Smooth muscle cell of the brain vasculature (primary cell): ENCODE results near the gene AGTR2.
"Not testable (repeated sequence)": the region's sequence is repeated elsewhere in the genome, so short reads cannot be mapped to it uniquely, and the experiment has no call there.

Experiments used
- DNase-seq: peaks from one replicate; pipeline ENCODE4 v3.0.0-alpha.2; 2012; ENCODE audit warnings: low read depth, low spot score

Gene AGTR2

GRCh38 chrX:116170511-116170910 is at the start of gene AGTR2:
TSS of gene AGTR2 (plus strand) at chrX:116170744. CDS start at chrX:116172281, 1,537 bp downstream.
- DNase-seq: no peak

DNA sequence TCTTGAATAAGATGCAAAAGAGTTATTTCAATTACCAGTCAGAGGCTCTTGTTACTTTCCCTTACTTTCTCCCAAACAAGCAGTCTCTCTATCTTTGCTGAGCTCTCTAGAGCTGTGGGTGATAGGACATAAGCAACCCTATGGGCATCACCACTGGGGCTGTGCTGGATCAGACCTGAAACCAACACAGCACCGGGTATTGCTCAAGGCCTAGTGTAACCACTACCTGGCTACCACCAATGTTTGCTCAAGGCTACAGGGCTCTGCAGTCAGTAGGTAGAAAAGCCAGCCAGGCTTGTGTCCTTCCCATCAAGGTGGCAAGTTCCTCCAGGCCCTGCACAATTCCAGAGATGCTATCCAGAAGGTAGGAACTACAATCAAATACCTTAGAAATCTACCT is 35.3 kb upstream of the AGTR2 start:
- no peak for DNase-seq

- not testable (repeated sequence) for DNase-seq
Measured at GRCh38 chrX:116141270-116141669, 29.3 kb upstream of the AGTR2 start.

DNA sequence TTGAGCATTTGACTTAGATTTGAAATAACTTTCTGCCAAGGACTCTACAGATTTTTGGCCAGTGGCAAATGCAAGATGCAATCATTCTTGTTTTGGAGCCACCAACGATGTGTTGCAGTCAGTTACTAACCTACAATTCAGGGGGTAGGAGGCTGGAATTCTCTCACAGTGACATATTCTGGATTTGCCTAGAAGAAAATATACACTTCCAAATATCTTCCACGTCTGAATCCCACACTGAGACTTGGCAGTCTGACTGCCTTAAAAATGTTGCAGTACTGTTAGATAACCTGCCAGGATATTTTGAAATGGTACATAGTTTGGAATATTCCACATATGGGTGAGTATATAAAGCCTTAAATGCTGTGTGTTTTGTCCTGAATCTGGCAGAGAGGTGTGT is 27.6 kb upstream of the AGTR2 start:
- no peak for DNase-seq

DNA sequence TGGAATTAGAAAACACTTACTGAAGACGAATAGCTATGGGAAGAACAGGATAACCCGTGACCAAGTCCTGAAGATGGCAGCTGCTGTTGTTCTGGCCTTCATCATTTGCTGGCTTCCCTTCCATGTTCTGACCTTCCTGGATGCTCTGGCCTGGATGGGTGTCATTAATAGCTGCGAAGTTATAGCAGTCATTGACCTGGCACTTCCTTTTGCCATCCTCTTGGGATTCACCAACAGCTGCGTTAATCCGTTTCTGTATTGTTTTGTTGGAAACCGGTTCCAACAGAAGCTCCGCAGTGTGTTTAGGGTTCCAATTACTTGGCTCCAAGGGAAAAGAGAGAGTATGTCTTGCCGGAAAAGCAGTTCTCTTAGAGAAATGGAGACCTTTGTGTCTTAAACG is 2.4 kb downstream of the AGTR2 start:
- no peak for DNase-seq

GRCh38 chrX:116181300-116181699 is 10.8 kb downstream of the AGTR2 start:
- no peak for DNase-seq

DNA sequence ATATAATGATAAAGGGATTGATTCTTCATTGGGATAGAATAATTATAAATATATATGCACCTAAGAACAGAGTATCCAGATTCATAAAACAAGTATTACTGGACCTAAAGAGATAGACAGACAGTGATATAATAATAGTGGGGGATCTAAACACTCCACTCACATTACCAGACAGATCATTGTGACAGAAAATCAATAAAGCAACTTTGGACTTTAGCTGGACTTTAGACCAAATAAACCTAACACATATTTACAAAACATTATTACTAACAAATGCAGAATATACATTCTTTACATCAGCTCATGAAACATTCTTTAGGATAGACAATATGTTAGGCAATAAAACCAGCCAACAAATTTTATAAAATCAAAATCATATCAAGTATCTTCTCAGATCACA is 14.6 kb downstream of the AGTR2 start:
- no peak for DNase-seq

DNA sequence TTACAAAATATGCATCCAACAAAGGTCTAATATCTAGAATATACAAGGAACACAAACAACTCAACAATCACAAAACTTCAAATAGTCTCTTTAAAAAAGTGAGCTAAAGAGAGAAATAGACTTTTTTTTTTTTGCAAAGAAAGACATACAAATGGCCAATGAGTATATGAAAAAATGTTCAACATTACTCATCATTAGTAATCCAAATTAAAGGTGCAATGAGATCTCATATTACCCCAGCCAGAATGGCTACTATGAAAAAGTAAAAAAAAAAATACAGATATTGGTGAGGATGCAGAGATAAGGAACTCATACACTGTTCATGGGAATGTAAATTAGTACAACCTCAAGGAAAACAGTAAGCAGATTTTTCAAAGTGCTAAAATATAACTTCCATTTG is 24.1 kb downstream of the AGTR2 start:
- DNase-seq: no peak

- no peak for DNase-seq
Measured at GRCh38 chrX:116198235-116198634, 27.7 kb downstream of the AGTR2 start.

- DNase-seq: no peak
Measured at GRCh38 chrX:116198810-116199209, 28.3 kb downstream of the AGTR2 start.

- no peak for DNase-seq
Measured at GRCh38 chrX:116204932-116205331, 34.4 kb downstream of the AGTR2 start.

- DNase-seq: no peak
Measured at GRCh38 chrX:116213262-116213661, 42.7 kb downstream of the AGTR2 start.

DNA sequence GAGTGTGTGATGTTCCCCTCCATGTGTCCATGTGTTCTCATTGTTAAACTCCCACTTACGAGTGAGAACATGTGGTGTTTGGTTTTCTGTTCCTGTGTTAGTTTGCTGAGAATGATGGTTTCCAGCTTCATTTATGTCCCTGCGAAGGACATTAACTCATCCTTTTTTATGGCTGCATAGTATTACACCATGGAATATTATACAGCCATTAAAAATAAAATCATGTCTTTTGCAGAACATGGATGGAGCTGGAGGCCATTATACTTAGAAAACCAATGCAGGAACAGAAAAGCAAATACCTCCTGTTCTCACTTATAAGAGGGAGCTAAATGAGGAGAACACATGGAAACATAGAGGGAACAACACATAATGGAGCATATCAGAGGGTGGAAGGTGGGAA is 46.5 kb downstream of the AGTR2 start:
- DNase-seq: not testable (repeated sequence)
